HG03060 (cell line): ENCODE results near the gene GP1BB.
"Not testable (repeated sequence)": the region's sequence is repeated elsewhere in the genome, so short reads cannot be mapped to it uniquely, and the experiment has no call there.

Experiments used
- ATAC-seq: cut with Tn5 transposase; IDR thresholded peaks from one replicate; pipeline ENCODE4 v1.9.1; 2021; ENCODE audit warnings: low read depth, moderate number of reproducible peaks; ENCODE audit not compliant: unreplicated experiment

GP1BB gene

DNA sequence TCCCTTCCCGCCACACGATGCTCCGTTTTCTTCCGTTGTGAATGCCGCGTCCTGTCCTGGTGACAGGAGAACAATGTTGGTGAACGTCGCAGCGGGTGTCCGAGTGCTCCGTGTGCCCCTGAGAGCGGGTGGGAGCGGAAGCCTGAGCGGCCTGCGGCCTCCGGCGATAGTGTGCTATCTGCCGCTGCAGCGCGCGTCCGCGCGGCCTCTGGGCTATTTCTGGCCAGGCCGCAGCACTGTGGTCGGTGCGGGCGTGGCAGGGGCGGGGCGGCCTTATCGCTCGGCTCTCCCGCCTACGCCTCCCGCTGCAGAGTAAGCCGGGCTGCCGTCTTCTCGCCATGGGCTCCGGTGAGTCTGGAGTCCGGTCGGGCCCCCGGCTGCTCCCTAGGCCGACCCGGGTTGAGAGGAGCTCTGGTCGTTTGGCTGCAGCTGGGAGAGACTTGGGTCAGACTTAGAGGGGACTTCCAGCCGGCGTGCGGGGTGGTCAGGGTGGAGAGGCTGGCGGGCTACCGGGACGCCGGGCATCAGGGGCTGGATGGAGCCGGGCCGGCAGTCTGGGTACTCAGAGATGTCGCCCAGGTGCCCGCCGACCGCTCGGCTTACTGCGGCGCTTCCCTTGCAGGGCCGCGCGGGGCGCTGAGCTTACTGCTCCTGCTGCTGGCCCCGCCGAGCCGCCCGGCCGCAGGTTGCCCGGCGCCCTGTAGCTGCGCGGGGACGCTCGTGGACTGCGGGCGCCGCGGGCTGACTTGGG, at the start of gene GP1BB:
Gene GP1BB, plus strand, starts transcription at position 308 of the 751 bp plus-strand sequence. Its CDS starts 31 bp downstream, at position 339.
- ATAC-seq, result no peak

DNA sequence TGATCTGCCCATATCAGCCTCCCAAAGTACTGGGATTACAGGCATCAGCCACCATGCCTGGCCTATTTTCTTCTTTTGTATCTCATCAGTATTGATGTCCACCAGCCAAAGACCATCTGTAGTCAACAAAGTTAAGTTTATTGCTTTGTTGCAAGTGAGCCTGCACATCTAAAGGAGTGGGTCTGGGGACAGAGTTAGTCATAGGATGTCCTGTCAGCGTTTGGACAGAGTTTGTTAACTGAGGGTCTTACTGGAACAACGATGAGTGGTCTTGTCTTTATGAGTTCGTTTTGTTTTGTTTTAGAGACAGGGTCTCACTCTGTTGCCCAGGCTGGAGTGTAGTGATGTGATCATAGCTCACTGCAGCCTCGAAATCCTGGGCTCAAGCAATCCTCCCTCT, 49.7 kb upstream of the GP1BB start:
- no peak for ATAC-seq

GRCh38 chr22:19674129-19674928, 49.0 kb upstream of the GP1BB start:
- no peak for ATAC-seq

- ATAC-seq, result no peak
Observed at GRCh38 chr22:19674929-19675253, 48.4 kb upstream of the GP1BB start.

DNA sequence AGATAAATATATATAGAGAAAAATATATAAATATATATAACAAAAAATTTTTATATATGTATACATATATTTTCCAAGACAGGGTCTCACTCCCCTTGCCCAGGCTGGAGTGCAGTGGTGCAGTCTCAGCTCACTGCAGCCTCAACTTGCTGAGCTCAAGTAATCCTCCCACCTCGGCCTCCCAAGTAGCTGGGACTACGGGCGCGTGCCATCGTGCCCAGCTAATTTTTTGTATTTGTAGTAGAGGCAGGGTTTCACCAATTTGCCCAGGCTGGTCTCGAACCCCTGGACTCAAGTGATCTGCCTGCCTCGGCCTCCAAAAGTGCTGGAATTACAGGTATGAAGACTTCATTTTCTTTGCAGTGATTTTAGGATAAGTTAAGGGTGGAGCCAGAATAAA, 47.9 kb upstream of the GP1BB start:
- ATAC-seq, result no peak

- ATAC-seq, result not testable (repeated sequence)
Observed at GRCh38 chr22:19676437-19676836, 46.9 kb upstream of the GP1BB start.

GRCh38 chr22:19678949-19679521, 44.3 kb upstream of the GP1BB start:
- no peak for ATAC-seq

- ATAC-seq, result no peak
Observed at GRCh38 chr22:19679522-19680101, 43.7 kb upstream of the GP1BB start.

GRCh38 chr22:19680287-19680881, 43.0 kb upstream of the GP1BB start:
- ATAC-seq, result no peak

DNA sequence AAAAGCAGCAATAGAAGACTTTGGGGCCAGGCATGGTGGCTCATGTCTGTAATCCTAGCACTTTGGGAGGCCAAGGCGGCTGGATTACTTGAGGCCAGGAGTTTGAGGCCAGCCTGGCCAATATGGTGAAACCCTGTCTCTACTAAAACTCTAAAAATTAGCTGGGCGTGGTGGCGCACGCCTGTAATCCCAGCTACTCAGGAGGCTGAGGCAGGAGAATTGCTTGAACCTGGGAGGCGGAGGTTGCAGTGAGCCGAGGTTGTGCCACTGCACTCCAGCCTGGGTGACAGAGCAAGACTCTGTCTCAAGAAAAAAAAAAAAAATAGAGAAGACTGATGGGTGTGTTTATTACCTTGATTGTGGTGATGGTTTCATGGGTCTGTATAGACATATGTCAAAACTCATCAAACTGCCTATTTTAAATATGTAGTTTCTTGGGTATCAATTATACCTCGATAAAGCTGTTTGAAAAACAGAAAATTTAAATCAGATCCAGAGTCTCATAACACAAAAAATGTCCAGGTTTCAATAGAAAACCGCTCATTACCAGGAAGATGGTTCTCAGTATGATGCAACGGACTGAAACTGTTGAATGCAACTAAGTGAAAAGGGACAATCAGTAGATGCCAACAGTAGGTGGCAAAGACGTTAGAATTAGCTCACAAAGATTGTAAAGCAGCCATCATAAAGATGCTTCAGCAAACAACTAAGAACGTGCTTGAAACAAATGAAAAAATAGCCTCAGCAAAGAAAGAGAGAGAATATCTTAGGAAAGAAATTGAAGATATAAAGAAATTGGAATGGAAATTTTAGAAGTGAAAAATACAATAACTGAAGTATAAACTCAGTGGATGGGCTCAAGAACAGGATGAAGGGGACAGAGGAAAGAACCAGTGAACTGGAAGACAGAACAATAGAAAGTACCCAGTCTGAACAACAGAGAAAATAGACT, 42.2 kb upstream of the GP1BB start:
- ATAC-seq, result no peak

DNA sequence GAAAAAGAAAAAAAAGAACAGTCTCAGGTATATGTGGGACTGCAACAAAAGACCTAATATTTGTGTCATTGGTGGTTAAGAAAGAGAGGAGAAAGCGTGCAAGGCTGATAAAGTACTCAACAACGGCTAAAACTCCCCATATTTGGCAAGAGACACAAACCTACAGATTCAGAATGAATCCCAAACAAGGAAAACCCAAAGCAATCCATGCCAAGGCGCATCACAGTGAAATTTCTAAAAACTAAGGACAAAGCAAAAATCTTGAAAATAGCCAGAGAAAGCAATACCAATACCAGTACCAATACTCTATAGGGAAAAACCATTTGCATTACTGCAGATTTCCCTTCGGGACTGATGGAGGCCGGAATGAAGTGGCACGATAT, 41.5 kb upstream of the GP1BB start:
- no peak for ATAC-seq

- ATAC-seq, result no peak
Observed at GRCh38 chr22:19686946-19687345, 36.4 kb upstream of the GP1BB start.

DNA sequence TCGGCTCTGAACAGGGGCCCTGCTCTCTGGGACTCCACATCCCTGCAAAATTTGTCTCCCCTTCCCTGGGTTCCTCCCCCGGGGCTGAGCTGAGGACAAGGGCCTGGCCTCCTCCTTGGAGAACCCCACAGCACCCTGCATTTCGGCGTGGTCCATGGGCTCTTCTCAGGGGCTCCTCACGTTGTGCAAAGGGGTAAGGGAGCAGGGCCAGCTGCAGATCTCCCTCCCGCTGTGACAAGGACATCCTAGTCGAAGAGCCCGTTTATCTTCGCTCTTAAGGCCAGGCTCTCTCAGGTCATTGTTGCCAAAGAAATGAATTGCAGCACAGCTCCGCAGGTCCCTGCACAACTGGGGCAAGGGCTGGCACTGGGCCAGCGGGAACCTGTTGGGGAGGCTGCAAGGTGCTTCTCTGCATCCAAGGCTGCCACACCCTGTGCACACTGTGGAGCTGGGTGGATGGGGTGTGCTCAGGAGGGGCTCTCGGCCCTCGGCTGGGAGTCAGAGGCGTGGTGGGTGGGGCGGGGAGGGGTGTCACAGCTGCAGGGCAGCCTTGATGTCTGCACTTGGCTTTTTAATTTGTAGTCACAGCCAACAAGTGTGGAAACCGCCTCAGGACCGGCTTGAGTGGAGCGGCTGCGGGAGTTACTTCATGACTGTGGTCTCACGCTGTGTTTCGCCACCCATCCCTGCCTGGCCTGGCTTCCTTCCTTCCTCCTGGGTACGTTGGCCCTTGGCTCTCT, 35.6 kb upstream of the GP1BB start:
- no peak for ATAC-seq

DNA sequence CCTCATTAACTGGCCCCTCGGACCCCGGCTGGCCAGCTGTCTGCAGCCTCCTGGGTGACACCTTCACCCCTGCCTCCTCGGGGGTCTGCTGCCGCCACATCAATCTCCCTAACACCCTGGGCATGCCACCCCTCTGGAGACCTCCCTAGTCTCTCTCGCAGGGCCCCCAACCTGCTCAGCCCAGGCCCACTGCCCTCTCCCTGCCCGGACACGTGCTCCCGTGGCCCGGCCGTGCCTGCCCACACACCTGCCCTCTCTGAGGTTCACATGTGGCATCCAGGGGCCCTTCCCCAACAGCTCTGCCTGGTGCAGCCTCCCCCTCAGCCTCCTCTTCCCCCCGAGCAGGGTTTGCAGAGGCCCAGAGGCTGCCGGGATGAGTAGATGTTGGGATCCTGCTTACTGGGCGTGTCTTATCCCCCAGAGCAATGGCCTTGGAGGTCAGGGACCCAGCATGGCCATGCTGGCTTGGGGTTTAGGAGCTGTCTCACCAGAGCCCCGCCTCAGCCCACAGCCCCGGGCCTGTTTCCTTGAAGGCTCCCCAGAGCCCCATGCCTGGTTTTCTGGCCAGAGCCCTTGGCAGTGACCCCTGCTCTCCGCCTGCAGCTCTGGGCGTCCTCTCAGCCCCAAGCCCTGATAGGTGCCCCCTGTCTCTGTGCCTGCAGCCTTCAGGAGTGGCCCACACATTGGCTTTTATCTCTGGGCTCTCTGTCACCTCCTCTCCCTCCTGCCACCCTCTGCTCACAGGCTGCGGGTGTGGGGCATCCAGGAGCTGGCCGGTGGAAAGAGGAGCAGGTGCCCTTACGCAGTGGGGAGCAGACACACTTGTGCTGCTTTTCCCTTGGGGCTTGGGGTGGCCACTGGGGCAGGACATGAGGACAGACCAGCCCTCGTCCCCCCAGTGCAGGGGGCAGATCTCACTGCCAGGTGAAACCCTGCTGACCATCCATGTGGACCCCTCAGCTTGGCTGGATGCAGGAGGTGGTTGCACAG, 34.7 kb upstream of the GP1BB start:
- ATAC-seq, result no peak

DNA sequence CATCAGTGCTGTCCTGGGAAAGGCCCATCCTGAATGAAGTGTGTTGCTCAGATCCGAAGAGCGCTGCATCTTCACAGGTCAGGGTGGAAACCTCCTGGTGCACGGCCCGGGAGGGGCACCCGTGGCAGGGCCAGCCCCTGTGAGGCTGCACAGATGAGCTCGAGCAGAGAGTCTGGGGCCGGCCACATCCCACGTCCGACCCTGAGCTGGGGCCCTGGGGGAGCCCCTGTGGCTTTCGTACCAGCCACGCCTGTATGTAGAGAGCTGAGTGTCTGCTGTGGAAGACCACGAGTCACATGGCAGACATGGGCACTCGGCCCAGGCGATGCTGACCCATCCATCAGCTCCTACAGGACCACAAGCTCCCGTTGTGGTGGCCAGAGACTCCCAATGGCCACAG, 33.9 kb upstream of the GP1BB start:
- no peak for ATAC-seq

- no peak for ATAC-seq
Observed at GRCh38 chr22:19691007-19691720, 32.2 kb upstream of the GP1BB start.

DNA sequence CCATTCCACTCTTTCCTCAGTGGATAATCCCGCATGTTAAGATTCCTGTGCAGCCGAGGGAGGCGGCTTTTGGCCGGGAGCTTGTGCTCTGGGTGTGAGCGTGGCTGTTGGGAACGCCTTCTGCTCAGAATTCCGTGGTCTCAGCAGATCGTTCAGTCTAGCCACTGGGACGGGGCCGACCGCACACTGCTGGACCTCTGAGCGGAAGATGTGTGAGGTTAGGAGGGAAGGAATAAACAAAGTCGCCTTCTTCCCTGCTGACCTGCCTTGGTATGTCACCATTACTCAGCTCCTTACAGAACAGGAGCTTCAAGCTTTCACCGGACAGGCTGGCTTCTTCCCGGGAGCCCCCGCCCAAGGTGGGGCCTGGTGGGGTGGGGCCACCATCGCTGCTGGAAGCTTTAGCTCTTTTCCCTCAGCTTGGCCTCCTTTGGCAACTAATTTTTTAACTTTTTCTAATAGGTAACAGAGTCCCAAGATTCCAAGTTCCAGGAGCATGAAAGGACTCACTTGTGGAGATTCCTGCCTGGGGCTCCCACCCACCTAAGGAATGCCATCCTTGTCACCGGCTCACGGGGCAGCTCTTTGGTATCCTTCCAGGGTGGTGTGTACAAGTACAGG, 31.5 kb upstream of the GP1BB start:
- ATAC-seq, result no peak
